Endometrial microvascular endothelial cells (primary cell): ENCODE measurements around the gene PHRF1. TPM values are rescaled to one million over a fixed set of nuclear protein-coding genes. Genes with fewer than 3 reads are reported as not detected.

ENCODE experiments used
- in situ Hi-C: cut with HindIII; loops from 2 replicates; pipeline ENCODE4 v1.10.0; 2017; ENCODE audit warnings: low sequenced_read_pairs, low pct_unique_long_range_greater_than_20kb; ENCODE audit errors: inconsistent ontology term
- total RNA-seq: library from RNA; depleted of rRNA; stranded (reverse); fragments of >200 nt; gene quantifications from one replicate; pipeline ENCODE4 v1.2.3, GENCODE V29; 2015; ENCODE audit errors: inconsistent ontology term

PHRF1 gene
- total RNA-seq, 1 donor from 2014 or later, result 15.8 TPM

DNA sequence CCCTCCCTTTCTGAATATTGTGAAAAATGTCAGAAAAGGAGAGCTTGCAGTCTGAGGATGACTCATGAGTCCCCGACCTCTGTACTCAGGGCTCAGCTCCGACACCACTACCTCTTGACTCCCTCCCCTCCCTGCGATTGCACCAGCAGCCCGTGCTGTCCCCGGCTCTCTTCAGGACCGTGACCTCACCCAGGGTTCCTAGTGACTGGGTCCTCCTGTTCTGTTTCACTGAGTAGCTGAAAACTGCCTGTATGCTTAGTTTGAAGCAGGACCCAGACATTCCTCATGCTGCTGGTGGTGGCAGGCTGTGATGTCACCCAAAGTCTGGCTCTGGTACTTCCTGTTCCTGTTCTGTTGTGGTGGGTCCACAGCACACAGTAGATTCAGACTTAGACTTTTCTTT, 11.7 kb downstream of the PHRF1 start:
- in situ Hi-C loops, result no loop called here

DNA sequence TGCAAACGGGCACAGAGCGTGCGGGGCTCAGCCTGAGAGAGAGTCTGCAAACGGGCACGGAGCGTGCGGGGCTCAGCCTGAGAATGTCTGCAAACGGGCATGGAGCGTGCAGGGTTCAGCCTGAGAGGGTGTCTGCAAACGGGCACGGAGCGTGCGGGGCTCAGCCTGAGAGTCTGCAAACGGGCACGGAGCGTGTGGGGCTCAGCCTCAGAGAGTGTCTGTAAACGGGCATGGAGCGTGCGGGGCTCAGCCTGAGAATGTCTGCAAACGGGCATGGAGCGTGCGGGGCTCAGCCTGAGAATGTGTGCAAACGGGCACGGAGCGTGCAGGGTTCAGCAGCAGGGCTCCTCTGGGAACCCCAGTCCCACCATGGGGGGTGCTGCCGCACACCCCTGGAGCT, 13.5 kb downstream of the PHRF1 start:
- in situ Hi-C loops, result no loop called here

DNA sequence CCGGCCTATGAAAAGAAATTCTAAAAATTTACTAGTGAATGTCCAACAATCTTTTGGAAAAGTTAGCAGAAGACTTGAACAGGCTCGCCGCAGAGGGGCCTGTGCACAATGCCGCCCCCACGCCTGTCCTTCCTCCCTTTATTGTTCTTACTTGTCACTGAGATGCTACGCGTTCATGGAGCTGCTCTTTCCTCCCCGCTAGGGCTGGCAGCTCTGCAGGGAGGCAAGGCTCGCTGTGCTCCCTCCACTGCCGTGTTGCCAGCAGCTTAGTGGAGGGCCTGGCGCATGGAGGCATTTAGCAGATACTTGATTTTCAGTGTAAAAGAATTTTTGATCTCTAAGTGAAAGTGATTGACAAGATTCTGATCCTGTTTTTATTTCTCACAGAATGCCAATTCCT, 14.7 kb downstream of the PHRF1 start:
- in situ Hi-C loops, result no loop called here

DNA sequence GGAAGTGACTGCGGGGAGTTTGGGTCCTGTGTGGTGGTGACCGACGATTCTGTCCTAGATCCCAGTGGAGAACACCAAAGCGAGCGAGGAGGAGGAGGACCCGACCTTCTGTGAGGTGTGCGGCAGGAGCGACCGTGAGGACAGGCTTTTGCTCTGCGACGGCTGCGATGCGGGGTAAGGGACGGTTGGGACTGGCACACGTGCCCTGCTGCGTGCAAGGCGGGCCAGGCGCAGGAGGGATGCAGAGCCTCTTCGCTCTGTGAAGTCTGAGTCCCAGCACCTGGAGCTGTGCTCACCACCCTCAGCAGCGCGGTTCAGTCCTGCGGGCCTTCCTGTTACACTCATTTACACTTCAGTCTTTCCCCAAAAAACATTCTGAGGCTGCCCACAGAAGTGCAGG, 16.2 kb downstream of the PHRF1 start:
- in situ Hi-C loops, result no loop called here

DNA sequence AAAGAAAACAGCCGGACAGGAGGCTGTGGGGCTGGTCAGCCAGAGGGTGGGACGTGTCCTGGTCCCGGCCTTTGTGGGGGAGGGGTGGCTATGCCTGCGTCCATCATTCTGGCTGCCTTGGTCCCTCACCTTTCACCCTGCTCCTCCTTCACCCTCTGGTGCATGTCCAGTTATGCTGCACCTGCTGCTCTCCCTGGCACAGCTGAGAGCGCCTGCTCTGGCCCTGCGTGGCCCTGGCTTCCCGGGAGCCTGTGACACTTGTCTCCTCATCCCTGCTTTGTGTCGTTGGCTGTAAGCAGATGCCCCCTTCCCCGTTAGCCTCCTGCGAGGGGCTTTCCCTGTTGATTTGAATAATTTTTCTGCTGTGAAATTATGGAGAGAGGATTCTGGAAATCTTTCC, 16.6 kb downstream of the PHRF1 start:
- in situ Hi-C loops, result no loop called here

DNA sequence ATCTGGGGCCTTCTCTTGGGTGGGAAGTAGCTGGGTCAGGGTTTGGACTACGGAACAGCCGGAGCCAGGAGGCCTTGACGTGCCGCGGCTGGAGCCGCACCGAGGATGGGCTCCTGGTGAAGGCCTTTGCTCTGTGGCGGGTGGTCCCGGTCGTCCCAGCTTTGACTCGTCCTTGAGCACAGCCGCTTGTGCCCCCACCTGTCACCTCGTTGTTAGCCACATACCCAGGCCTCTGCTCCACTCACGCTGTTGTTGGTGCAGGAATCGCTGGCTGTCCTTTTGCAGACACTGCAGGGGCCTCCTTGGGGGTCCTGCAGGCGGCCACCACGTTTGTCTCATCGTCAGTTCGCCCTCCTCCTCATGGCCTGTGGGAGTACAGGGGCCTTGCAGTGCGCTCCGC, 17.1 kb downstream of the PHRF1 start:
- in situ Hi-C loops, result no loop called here

DNA sequence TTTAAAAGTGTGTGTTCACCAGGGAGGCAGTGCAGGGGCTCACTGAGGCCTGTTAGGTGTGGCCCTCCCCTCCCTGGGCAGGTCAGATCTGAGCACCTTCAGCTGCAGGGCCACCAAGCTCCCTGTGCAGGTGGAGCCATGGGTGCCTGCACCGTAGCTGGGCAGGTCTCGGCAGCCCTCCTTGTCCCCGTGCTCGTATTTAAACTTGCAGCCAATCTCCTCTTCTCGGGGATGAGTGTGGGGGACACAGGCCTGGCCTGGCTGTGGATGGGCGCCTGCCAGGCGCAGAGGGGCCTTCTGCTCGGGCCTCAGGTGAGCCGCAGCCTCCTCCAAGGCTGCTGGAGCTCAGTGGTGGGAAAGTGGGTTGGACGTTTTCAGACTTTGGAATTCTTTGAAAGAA, 19.1 kb downstream of the PHRF1 start:
- in situ Hi-C loops, result no loop called here

DNA sequence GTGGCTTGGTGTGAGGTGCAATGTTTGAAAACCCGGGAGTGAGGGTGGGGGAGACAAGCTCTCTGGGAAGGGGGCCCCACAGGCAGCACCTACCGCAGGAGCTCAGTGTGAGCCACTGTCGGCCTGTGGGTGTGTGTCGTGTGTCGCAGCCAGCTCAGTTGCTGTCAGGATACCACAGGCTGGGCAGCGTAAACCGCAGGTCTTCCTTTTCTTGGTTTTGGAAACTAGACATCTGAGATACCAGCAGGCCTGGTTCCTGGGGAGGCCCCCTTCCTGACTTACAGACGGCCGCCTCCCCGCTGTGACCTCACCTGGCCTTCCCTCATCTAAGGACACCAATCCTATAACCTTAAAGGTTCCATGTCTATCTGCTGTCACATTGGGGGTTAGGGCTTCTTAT, 20.1 kb downstream of the PHRF1 start:
- in situ Hi-C loops, result no loop called here

DNA sequence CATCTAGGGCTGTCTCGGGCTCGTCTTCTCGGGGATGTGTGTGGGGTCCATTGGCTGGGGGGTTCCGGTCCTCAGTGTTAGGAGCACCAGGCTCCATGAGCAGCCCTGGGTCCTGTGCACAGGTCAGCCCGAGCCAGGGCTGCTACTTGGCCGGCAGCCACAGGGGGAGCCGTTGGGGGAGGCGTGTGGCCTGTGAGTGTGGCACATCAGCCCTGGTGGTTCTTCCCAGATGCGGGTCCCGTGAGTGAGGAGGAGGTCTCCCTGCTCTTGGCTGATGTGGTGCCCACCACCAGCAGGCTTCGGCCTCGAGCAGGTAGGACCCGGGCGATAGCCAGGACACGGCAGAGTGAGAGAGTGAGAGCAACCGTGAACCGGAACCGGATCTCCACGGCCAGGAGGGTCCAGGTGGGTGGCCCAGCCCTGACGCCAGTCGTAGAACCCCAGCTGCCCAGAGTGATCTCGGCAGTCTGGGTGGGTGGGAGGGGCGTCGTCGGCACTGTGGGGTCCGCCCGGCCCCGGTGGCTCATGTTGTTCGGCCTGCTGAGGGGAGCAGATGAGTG, 21.0 kb downstream of the PHRF1 start:
- in situ Hi-C loops, result no loop called here

DNA sequence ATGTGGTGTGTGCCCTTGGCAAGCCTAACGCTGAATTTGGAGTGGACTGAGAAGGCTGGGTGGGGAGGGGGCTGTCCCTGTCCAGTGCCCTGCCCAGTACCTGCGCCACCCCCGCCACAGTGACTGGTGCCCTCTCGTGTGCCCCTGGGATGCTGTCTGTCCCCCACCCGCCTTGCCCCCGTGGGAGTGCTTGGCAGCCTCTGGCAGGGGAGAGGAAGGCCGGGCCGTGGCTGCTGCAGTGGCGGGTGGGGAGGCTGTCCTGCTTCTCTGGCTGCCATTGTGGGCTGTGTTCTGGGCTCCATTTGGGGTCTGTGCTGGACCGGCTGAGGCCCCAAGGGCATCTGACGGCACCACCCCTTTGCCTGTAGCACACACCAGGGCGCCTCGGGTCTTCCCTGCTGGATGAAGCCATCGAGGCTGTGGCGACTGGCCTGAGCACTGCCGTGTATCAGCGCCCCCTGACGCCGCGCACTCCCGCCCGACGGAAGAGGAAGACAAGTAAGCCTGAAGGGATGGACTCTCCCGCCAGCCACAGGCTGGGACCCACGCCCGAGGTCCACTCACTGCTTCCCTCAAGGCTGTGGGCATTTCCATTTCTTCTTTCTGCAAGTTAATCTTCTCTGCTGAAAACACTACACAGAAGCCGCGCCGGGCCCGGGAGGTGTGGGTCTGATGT, 21.9 kb downstream of the PHRF1 start:
- in situ Hi-C loops, result no loop called here

DNA sequence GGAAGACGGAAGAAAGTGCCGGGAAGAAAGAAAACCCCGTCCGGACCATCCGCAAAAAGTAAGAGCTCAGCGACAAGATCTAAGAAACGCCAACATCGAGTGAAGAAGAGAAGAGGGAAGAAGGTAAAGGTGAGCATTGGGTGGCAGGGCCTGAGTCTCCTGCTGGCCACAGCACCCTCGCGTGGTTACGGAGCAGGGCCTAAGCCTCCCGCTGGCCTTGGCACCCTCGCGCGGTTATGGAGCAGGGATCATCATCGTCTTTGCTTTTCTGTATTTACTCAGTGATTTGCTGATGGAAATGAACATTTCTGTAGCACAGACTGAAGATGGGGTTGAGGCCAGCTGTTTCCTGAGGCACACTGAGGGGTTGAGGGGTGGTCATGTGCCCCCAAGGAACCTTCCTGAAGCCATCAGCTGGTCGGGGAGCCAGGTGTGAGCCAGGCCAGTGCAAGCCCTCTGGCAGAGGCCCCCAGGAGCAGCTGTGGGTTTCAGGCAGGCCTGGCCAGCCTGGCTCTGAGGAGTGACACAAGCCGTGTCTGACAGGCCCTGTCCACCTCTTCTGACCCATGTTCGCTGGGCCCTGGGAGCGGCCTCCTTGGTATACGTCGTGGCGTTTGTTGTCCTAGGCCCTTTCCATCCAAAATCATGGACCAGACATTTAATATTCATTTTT, 25.4 kb downstream of the PHRF1 start:
- in situ Hi-C loops, result no loop called here

DNA sequence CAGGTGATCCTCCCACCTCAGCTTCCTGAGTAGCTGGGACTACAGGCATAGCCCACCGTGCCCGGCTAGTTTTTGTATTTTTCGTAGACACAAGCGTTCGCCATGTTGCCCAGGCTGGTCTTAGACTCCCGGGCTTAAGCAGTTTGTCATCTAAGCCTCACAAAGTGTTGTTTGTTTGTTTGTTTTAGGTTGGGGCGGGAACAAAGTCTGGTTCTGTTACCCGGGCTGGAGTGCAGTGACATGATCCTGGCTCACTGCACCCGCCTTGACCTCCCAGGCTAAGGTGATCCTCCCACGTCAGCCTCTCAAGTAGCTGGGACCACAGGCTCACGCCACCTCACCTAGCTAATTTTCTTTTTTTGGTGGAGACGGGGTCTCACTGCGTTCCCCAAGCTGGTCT, 26.9 kb downstream of the PHRF1 start:
- in situ Hi-C loops, result no loop called here

DNA sequence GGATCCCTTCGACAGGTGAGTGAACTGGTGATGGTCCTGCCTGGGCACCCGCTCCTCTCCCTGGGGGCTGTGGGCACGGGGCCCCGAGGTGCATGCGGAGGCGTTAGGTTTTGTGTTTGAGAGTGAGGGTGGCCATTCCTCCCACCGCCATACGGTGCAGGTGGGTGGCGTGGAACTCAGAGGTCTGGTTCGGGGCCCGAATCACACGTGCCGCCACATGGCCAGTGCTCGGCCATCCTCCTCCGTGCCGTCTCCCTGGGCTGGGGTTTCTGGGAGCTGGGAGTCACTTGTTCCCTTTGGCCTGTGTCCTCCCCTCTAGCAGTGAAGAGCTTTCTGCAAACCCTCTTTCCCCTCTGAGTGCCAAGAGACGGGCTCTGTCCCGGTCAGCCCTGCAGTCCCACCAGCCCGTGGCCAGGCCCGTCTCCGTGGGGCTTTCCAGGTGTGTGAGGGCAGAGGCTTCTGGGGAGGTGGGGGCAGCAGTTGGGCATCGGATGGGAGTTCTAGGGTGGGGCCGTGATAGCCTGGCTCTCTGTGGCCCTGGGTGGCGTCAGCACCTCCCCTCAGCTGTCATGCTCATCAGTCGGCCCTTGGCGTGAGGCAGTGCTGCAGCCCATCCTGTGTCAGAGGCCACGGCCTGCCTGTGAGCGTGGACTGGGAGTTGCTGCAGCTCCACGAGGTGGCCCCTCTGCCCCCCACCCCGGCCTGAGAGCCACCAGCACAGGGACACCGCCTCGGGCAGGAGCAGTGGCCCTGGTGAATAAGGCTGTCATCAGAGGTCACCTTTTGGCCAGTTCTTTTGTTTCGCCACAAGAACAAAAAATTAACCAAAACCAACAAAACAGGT, 29.2 kb downstream of the PHRF1 start:
- in situ Hi-C loops, result no loop called here

DNA sequence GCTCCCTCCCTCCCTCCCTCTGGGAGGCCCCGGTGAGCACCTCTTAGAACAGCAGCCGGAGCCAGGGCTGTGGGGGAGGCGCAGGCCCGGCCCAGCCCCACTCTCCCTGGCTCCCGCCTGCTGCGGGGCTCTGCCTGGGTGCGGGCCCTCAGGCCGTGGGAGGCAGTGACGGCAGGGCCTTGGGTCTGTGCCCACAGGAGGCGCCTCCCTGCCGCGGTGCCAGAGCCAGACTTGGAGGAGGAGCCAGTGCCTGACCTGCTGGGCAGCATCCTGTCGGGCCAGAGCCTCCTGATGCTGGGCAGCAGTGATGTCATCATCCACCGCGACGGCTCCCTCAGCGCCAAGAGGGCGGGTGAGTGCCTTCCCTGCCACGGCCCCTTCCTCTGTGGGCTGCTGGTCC, 30.0 kb downstream of the PHRF1 start:
- in situ Hi-C loops, result no loop called here

DNA sequence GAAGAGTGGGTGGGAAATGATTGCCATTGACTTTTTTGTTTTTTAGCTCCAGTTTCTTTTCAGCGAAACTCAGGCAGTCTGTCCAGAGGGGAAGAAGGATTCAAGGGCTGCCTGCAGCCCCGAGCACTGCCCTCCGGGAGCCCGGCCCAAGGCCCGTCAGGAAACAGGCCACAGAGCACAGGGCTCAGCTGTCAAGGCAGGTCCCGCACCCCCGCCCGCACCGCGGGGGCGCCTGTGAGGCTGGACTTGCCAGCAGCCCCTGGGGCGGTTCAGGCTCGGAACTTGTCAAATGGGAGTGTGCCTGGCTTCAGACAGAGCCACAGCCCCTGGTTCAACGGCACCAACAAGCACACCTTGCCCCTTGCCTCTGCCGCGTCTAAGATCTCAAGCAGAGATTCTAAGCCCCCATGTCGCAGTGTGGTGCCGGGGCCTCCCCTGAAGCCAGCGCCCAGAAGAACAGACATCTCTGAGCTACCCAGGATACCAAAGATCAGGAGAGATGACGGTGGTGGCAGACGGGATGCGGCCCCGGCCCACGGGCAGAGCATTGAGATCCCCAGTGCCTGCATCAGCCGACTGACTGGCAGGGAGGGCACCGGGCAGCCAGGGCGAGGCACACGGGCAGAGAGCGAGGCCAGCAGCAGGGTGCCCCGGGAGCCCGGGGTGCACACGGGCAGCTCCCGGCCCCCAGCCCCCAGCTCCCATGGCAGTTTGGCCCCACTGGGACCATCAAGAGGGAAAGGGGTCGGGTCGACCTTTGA, 30.9 kb downstream of the PHRF1 start:
- in situ Hi-C loops, result no loop called here

DNA sequence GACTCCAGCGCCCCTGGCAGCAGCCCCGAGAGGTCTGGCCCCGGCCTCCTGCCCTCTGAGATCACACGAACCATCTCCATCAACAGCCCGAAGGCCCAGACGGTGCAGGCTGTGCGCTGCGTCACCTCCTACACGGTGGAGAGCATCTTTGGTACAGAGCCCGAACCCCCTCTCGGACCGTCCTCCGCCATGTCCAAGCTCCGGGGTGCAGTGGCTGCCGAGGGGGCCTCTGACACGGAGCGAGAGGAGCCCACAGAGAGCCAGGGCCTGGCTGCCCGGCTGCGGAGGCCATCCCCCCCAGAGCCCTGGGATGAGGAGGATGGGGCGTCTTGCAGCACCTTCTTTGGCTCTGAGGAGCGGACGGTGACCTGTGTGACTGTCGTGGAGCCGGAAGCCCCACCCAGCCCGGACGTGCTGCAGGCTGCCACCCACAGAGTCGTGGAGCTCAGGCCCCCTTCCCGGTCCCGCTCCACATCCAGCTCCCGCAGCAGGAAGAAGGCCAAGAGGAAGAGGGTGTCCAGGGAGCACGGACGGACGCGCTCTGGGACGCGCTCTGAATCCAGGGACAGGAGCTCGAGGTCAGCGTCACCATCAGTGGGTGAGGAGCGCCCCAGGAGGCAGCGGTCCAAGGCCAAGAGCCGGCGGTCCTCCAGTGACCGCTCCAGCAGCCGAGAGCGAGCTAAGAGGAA, 31.8 kb downstream of the PHRF1 start:
- in situ Hi-C loops, result no loop called here

DNA sequence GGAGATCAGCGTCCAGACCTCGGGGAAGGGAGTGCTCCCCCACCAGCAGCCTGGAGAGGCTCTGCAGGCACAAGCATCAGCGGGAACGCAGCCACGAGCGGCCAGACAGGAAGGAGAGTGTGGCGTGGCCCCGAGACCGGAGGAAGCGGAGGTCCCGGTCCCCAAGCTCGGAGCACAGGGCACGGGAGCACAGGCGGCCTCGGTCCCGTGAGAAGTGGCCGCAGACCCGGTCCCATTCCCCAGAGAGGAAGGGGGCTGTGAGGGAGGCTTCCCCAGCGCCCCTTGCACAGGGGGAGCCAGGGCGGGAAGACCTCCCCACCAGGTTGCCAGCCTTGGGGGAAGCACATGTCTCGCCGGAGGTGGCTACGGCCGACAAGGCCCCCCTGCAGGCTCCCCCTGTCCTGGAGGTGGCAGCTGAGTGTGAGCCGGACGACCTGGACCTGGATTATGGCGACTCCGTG, 32.6 kb downstream of the PHRF1 start:
- in situ Hi-C loops, result no loop called here

DNA sequence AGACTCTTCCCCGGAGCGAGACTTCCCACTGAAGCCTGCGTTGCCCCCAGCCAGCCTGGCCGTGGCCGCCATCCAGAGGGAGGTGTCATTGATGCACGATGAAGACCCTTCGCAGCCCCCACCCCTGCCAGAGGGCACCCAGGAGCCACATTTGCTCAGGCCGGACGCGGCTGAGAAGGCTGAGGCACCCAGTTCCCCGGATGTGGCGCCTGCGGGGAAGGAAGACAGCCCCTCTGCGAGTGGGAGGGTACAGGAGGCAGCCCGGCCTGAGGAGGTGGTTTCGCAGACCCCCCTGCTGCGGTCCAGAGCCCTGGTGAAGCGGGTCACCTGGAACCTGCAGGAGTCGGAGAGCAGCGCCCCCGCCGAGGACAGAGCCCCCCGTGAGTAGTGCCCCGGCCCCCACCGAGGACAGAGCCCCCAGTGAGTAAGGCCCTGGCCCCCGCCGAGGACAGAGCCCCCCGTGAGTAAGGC, 33.1 kb downstream of the PHRF1 start:
- in situ Hi-C loops, result no loop called here
